Endodermal cell (in vitro differentiated cells): ENCODE measurements around the gene JADE1. TPM values are rescaled to one million over a fixed set of nuclear protein-coding genes. Genes with fewer than 3 reads are reported as not detected.

ENCODE experiments used
- DNase-seq: peaks from one replicate; pipeline ENCODE4 v3.0.0-alpha.2; 2017
- H3K27ac ChIP-seq: 2 replicates; pipeline ENCODE4 v1.5.1; 2013; ENCODE audit warnings: mild to moderate bottlenecking, low read depth, low read length, moderate library complexity
- H3K27me3 ChIP-seq: 2 replicates; pipeline ENCODE4 v1.6.1; 2013; ENCODE audit warnings: mild to moderate bottlenecking, low read length, moderate library complexity; ENCODE audit not compliant: insufficient read depth, control insufficient read depth, poor library complexity, severe bottlenecking
- H3K36me3 ChIP-seq: 2 replicates; pipeline ENCODE4 v1.7.0; 2013; ENCODE audit warnings: mild to moderate bottlenecking, low read length, moderate library complexity; ENCODE audit not compliant: control insufficient read depth, insufficient read depth
- H3K4me1 ChIP-seq: one replicate; pipeline ENCODE4 v1.7.0; 2013; ENCODE audit warnings: low read length; ENCODE audit not compliant: control insufficient read depth, insufficient read depth
- H3K4me3 ChIP-seq: 2 replicates; pipeline ENCODE4 v1.5.1; 2013; ENCODE audit warnings: mild to moderate bottlenecking, low read length, moderate library complexity
- H3K9ac ChIP-seq: 2 replicates; pipeline ENCODE4 v1.6.1; 2013; ENCODE audit warnings: mild to moderate bottlenecking, low read length, moderate library complexity; ENCODE audit not compliant: poor library complexity, severe bottlenecking; ENCODE audit errors: extremely low read depth
- H3K9me3 ChIP-seq: 2 replicates; pipeline ENCODE4 v1.6.1; 2013; ENCODE audit warnings: mild to moderate bottlenecking, low read length, moderate library complexity; ENCODE audit not compliant: control insufficient read depth
- H3K27ac Mint-ChIP-seq: 2 replicates; pipeline ENCODE4 v1.8.0; 2020; ENCODE audit warnings: mixed read lengths
- H3K27me3 Mint-ChIP-seq: 2 replicates; pipeline ENCODE4 v1.8.0; 2021; ENCODE audit warnings: mild to moderate bottlenecking, mixed read lengths; ENCODE audit not compliant: insufficient read depth
- H3K36me3 Mint-ChIP-seq: 2 replicates; pipeline ENCODE4 v1.8.0; 2020; ENCODE audit warnings: low read depth, mixed read lengths
- H3K4me1 Mint-ChIP-seq: 2 replicates; pipeline ENCODE4 v1.8.0; 2020; ENCODE audit warnings: mixed read lengths
- H3K4me3 Mint-ChIP-seq: 2 replicates; pipeline ENCODE4 v1.8.0; 2020; ENCODE audit warnings: mild to moderate bottlenecking, moderate library complexity, mixed read lengths
- H3K9me3 Mint-ChIP-seq: 2 replicates; pipeline ENCODE4 v1.8.0; 2020; ENCODE audit warnings: mild to moderate bottlenecking, mixed read lengths
- CTCF ChIP-seq: fragments of 200-600 bp; sonication (generic); conservative IDR thresholded peaks from 2 replicates; pipeline ENCODE4 v1.5.0; 2021; ENCODE audit warnings: antibody characterized with exemption, mild to moderate bottlenecking
- WGBS, 2 experiments: methylation state at CpG; one replicate each; pipeline versions ENCODE4 v1.1.5 to v1.1.7; 2013; ENCODE audit warnings: missing lambda C conversion rate in 2 of 2, mixed read lengths in 1 of 2; ENCODE audit not compliant: insufficient coverage in 1 of 2, insufficient read length in 1 of 2; 5-methylcytosine and 5-hydroxymethylcytosine counted together
- total RNA-seq, 2 donors: library from RNA; stranded (reverse); fragmentation: NEBNext Ultra II Directional in 1 of 2; extraction: Animal tissue kit (Norgen Biotek cat#: 25700) in 1 of 2; gene quantifications; 2 replicates in 1 of 2; 3 replicates in 1 of 2; pipeline ENCODE4 v1.2.1, GENCODE V29; 2021

Gene JADE1
- total RNA-seq, 2 donors from 2014 or later = 48.5 to 50.8 TPM

GRCh38 chr4:128775477-128775876, 34.0 kb upstream of the JADE1 start:
- no peak overlapping the region for H3K4me3 ChIP-seq
- H3K9me3 ChIP-seq = no peaks in the 10 kb centered on the region
- Mint-ChIP-seq H3K27me3 (peaks cover 84% of the 10 kb centered on the region), H3K4me1 (peaks cover 23% of the 10 kb centered on the region), H3K27ac (no peak overlapping the region), H3K36me3 (no peaks in the 10 kb centered on the region), H3K9me3 (no peaks in the 10 kb centered on the region), H3K4me3 (no peak overlapping the region)
- DNase-seq = no peak
- no peaks in the 10 kb centered on the region for H3K36me3 ChIP-seq
- H3K27ac ChIP-seq = no peak overlapping the region
- 88% methylated on average over 1 to 2 of the region's 2 CpGs for WGBS, 2 experiments
- no peak overlapping the region for H3K9ac ChIP-seq
- H3K4me1 ChIP-seq = no peaks in the 10 kb centered on the region
- peaks cover 13% of the 10 kb centered on the region for H3K27me3 ChIP-seq
- no peak for TF ChIP-seq CTCF

GRCh38 chr4:128775916-128776315, 33.6 kb upstream of the JADE1 start:
- peaks cover 20% of the 10 kb centered on the region for H3K4me1 Mint-ChIP-seq
- no peaks in the 10 kb centered on the region for H3K36me3 Mint-ChIP-seq
- peaks cover 13% of the 10 kb centered on the region for H3K27me3 ChIP-seq
- no peak overlapping the region for H3K4me3 Mint-ChIP-seq
- no peak for TF ChIP-seq CTCF
- DNase-seq = peak; percentile 62
- no peak overlapping the region for H3K4me3 ChIP-seq
- no peaks in the 10 kb centered on the region for H3K4me1 ChIP-seq
- no peak overlapping the region for H3K9ac ChIP-seq
- H3K9me3 ChIP-seq = no peaks in the 10 kb centered on the region
- no peak overlapping the region for H3K27ac ChIP-seq
- no peaks in the 10 kb centered on the region for H3K36me3 ChIP-seq
- peaks cover 88% of the 10 kb centered on the region for H3K27me3 Mint-ChIP-seq
- H3K27ac Mint-ChIP-seq = no peak overlapping the region
- 31 to 70% methylated on average over 2 to 3 of the region's 3 CpGs for WGBS, 2 experiments
- no peaks in the 10 kb centered on the region for H3K9me3 Mint-ChIP-seq

- Histone ChIP-seq H3K9ac (no peak overlapping the region), H3K4me3 (no peak overlapping the region), H3K27ac (no peak overlapping the region), H3K36me3 (no peaks in the 10 kb centered on the region), H3K27me3 (peaks cover 13% of the 10 kb centered on the region), H3K4me1 (no peaks in the 10 kb centered on the region), H3K9me3 (no peaks in the 10 kb centered on the region)
- H3K4me1 Mint-ChIP-seq = peaks cover 20% of the 10 kb centered on the region
- DNase-seq = no peak
- H3K9me3 Mint-ChIP-seq = no peaks in the 10 kb centered on the region
- no peak for TF ChIP-seq CTCF
- H3K4me3 Mint-ChIP-seq = no peak overlapping the region
- 88% methylated on average over 3 of the region's 3 CpGs for WGBS, 2 experiments
- peaks cover 90% of the 10 kb centered on the region for H3K27me3 Mint-ChIP-seq
- no peaks in the 10 kb centered on the region for H3K36me3 Mint-ChIP-seq
- H3K27ac Mint-ChIP-seq = no peak overlapping the region
These were observed 32.7 kb upstream of the JADE1 start for GRCh38 chr4:128776794-128777216.
